DND-41 (cell line): ENCODE data around the gene RHOT1.
"Not testable (repeated sequence)": the region's sequence is repeated elsewhere in the genome, so short reads cannot be mapped to it uniquely, and the experiment has no call there.

Experiments
- ATAC-seq: fragments of 200-7000 bp; cut with Tn5 transposase; 3 replicates; pipeline ENCODE4 v1.9.1; 2021; ENCODE audit warnings: low read depth; ENCODE audit not compliant: insufficient read depth
- DNase-seq: peaks from one replicate; pipeline ENCODE4 v3.0.0-alpha.2; 2020
- H2AFZ ChIP-seq: 2 replicates; pipeline ENCODE4 v1.6.0; 2012; ENCODE audit warnings: low read depth, low read length
- H3K27ac ChIP-seq: 2 replicates; pipeline ENCODE4 v1.5.1; 2012; ENCODE audit warnings: low read length, inconsistent platforms
- H3K27me3 ChIP-seq: fragments of 200-600 bp; sonication (generic); 2 replicates; pipeline ENCODE4 v1.6.0; 2012; ENCODE audit warnings: low read length, mild to moderate bottlenecking, inconsistent platforms; ENCODE audit not compliant: insufficient read depth, poor library complexity
- H3K36me3 ChIP-seq: 2 replicates; pipeline ENCODE4 v1.5.1; 2012; ENCODE audit warnings: low read length, inconsistent platforms; ENCODE audit not compliant: insufficient read depth
- H3K4me1 ChIP-seq: 2 replicates; pipeline ENCODE4 v1.5.1; 2012; ENCODE audit warnings: mild to moderate bottlenecking, low read length; ENCODE audit not compliant: insufficient read depth
- H3K4me2 ChIP-seq: 2 replicates; pipeline ENCODE4 v1.6.0; 2012; ENCODE audit warnings: mild to moderate bottlenecking, moderate library complexity, low read length, inconsistent platforms; ENCODE audit not compliant: insufficient read depth
- H3K4me3 ChIP-seq, 2 experiments: fragments of 200-600 bp in 1 of 2; shearing (Covaris generic) in 1 of 2; 2 replicates each; pipeline ENCODE4 v1.5.1; 2012 to 2016; ENCODE audit warnings: inconsistent platforms in 2 of 2, low read length in 2 of 2, mild to moderate bottlenecking in 2 of 2, low read depth in 1 of 2, moderate library complexity in 1 of 2
- H3K79me2 ChIP-seq: 2 replicates; pipeline ENCODE4 v1.6.0; 2012; ENCODE audit warnings: low read length, inconsistent platforms; ENCODE audit not compliant: insufficient read depth
- H3K9ac ChIP-seq: 2 replicates; pipeline ENCODE4 v1.6.0; 2012; ENCODE audit warnings: low read depth, mild to moderate bottlenecking, inconsistent platforms, low read length, moderate library complexity
- H3K9me3 ChIP-seq: 2 replicates; pipeline ENCODE4 v1.5.1; 2012; ENCODE audit warnings: low read length, moderate library complexity, mild to moderate bottlenecking, inconsistent platforms; ENCODE audit not compliant: insufficient read depth, severe bottlenecking
- H4K20me1 ChIP-seq: 2 replicates; pipeline ENCODE4 v1.6.0; 2012; ENCODE audit warnings: low read length; ENCODE audit not compliant: insufficient read depth
- EZH2 ChIP-seq: IDR thresholded peaks from 3 replicates; pipeline ENCODE4 v1.6.1; 2012; ENCODE audit warnings: borderline replicate concordance, low read depth, mild to moderate bottlenecking, moderate library complexity, low read length, inconsistent platforms; ENCODE audit not compliant: severe bottlenecking
- TF ChIP-seq, protein P1 (sequence below): IDR thresholded peaks from 2 replicates; pipeline ENCODE4 v1.5.1; 2012; ENCODE audit warnings: borderline replicate concordance, low read length, moderate library complexity, mild to moderate bottlenecking; ENCODE audit not compliant: poor library complexity, severe bottlenecking; ENCODE audit errors: extremely low read depth

Gene RHOT1

DNA sequence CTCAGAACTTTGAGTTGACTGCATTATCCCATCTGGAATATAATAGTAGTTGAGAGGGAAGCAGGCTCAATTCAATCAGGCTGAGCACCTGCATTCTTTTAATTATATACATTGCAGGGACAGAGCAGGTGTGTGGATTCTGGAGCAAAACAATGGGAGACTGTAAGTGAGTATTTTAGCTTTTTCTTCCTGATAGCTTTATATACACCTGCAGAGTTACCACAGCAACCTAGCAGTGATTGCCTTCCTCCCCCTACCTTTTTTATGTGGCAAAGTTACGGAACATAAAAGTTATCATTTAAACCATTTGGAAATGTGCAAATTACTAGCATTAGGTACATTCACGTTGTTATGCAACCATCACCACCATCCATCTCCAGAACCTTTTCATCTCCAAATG, 25.4 kb upstream of the RHOT1 start:
- Histone ChIP-seq H3K9ac (no peak overlapping the region), H3K27ac (no peak overlapping the region), H4K20me1 (no peaks in the 10 kb centered on the region), H2AFZ (no peak overlapping the region), H3K4me3 (no peak overlapping the region), H3K4me2 (no peak overlapping the region), H3K9me3 (no peaks in the 10 kb centered on the region), H3K36me3 (no peaks in the 10 kb centered on the region), H3K4me1 (no peaks in the 10 kb centered on the region), H3K27me3 (no peaks in the 10 kb centered on the region), H3K79me2 (no peaks in the 10 kb centered on the region)
- TF ChIP-seq, protein P1, sequence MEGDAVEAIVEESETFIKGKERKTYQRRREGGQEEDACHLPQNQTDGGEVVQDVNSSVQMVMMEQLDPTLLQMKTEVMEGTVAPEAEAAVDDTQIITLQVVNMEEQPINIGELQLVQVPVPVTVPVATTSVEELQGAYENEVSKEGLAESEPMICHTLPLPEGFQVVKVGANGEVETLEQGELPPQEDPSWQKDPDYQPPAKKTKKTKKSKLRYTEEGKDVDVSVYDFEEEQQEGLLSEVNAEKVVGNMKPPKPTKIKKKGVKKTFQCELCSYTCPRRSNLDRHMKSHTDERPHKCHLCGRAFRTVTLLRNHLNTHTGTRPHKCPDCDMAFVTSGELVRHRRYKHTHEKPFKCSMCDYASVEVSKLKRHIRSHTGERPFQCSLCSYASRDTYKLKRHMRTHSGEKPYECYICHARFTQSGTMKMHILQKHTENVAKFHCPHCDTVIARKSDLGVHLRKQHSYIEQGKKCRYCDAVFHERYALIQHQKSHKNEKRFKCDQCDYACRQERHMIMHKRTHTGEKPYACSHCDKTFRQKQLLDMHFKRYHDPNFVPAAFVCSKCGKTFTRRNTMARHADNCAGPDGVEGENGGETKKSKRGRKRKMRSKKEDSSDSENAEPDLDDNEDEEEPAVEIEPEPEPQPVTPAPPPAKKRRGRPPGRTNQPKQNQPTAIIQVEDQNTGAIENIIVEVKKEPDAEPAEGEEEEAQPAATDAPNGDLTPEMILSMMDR = no peak
- TF ChIP-seq EZH2 = no peak
- ATAC-seq (no peak), DNase-seq (no peak)

DNA sequence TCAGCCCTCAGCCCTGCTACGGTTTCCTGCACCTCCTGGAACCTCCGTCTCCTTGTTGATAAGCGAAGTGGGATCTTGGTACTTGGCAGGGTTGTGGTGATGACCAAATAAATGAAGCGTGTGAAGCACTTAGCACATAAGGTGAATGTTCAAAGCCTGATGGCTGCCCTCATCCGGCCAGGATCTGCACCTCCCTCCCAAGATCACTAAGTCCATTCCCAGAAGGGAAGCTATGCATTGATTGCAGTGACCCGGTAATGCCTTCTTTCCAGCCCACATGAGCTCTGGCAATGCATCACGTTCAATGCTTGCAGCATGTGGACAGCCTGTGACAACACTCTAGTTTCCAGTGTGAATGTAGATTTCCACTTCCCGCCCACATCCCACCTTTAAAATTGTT, 24.9 kb upstream of the RHOT1 start:
- no peaks in the 10 kb centered on the region for H3K27me3 ChIP-seq
- no peak for TF ChIP-seq EZH2
- TF ChIP-seq, protein P1 = no peak
- no peak for DNase-seq
- ATAC-seq = no peak
- H3K36me3 ChIP-seq = no peaks in the 10 kb centered on the region
- H2AFZ ChIP-seq = no peak overlapping the region
- no peak overlapping the region for H3K9ac ChIP-seq
- H3K9me3 ChIP-seq = no peaks in the 10 kb centered on the region
- no peak overlapping the region for H3K4me3 ChIP-seq
- H4K20me1 ChIP-seq = no peaks in the 10 kb centered on the region
- H3K4me2 ChIP-seq = no peak overlapping the region
- no peaks in the 10 kb centered on the region for H3K79me2 ChIP-seq
- H3K4me1 ChIP-seq = no peaks in the 10 kb centered on the region
- no peak overlapping the region for H3K27ac ChIP-seq

DNA sequence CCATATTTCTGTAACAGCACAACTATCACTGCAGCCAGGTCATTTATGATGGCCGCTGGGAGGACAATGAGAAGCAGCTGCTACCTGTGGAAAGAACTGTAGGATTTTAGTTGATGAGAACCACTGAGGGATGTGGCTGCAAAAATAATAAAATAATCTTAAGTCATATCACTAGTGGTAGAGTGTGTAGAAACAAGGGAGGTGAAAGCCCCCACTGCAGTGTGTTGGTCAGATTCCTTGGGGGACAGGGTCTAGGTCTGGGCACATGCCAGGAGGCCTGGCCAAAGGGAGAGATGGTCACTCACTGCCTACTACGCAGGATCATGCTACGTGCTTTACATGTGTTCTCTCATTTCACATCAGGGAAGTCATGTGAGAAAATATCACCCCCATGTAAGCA, 24.2 kb upstream of the RHOT1 start:
- H3K27ac ChIP-seq, H3K9ac ChIP-seq, H2AFZ ChIP-seq, H3K27me3 ChIP-seq, H3K79me2 ChIP-seq, DNase-seq, H3K36me3 ChIP-seq, H3K4me1 ChIP-seq, H4K20me1 ChIP-seq, H3K4me3 ChIP-seq, H3K4me2 ChIP-seq, ATAC-seq, H3K9me3 ChIP-seq: not testable (repeated sequence)

DNA sequence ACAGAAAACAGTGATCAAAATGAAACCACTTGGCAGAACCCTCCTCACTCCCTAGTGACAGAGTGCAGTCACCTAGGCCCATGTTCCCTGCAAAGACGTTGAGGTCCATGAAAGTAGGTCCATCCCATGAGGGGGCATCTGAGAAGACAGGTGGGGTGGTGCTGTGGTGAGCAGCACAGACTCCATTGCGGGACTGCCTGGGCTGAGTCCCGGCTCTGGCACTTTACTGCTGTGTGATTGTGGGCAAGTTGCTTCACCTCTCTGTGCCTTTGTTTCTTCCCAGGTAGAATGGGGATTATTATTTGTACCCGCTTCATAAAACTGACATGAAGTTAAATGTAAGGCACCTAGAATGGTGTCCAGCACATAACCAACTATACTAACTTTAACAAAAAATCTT, 23.5 kb upstream of the RHOT1 start:
- no peaks in the 10 kb centered on the region for H3K27me3 ChIP-seq
- H3K36me3 ChIP-seq = no peaks in the 10 kb centered on the region
- ATAC-seq (no peak), DNase-seq (no peak)
- no peak overlapping the region for H3K9ac ChIP-seq
- TF ChIP-seq EZH2 = no peak
- TF ChIP-seq, protein P1 = no peak
- H3K79me2 ChIP-seq = no peaks in the 10 kb centered on the region
- H4K20me1 ChIP-seq = no peaks in the 10 kb centered on the region
- no peak overlapping the region for H3K4me3 ChIP-seq
- H3K4me1 ChIP-seq = no peaks in the 10 kb centered on the region
- H3K27ac ChIP-seq = no peak overlapping the region
- H2AFZ ChIP-seq = no peak overlapping the region
- no peaks in the 10 kb centered on the region for H3K9me3 ChIP-seq
- no peak overlapping the region for H3K4me2 ChIP-seq
